ENCODE data around the gene TRUB2. TPM values are rescaled to one million over a fixed set of nuclear protein-coding genes. Genes with fewer than 3 reads are reported as not detected.
A peak's percentile ranks its signal among the peaks of the same experiment; 100 is the strongest.

TRUB2 gene, protein sequence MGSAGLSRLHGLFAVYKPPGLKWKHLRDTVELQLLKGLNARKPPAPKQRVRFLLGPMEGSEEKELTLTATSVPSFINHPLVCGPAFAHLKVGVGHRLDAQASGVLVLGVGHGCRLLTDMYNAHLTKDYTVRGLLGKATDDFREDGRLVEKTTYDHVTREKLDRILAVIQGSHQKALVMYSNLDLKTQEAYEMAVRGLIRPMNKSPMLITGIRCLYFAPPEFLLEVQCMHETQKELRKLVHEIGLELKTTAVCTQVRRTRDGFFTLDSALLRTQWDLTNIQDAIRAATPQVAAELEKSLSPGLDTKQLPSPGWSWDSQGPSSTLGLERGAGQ
- 10 to 100 TPM; 14.6 to 27.2 TPM for total RNA-seq

- TF ChIP-seq POLR2A (IDR thresholded peaks at IDR 0.05) = no peak
- peak; percentile 93 for TF ChIP-seq POLR2AphosphoS5 (IDR thresholded peaks at IDR 0.05)
- Histone ChIP-seq H3K27ac (peak within 1 kb of the TSS; percentile 81 to 92), H3K36me3 (peaks cover 0 to 5% of the 10 kb centered on the region in 2 donors), H3K4me3 (peak within 1 kb of the TSS; percentile 70 to 86), H3K9me3 (no peaks in the 10 kb centered on the region), H3K27me3 (replicated peaks; ENCODE audit: insufficient read depth) (no peaks in the 10 kb centered on the region), H3K4me1 (replicated peaks) (peaks cover 10% of the 10 kb centered on the region)
- DNase-seq (ENCODE audit: low spot score) = peak; percentile 94
- intact Hi-C loops (cut with DNase I) = no loop called here
- WGBS = under 1% methylated on average over 66 of the region's 83 CpGs
Measured at GRCh38 chr9:128322404-128323211, at the start of gene TRUB2, which contains the start of gene COQ4. Gene TRUB2 (minus strand): TSS chr9:128322447. CDS start chr9:128322408, 39 bp downstream. Gene COQ4 (plus strand): TSS chr9:128322839. CDS start chr9:128322859, 20 bp downstream.

DNA sequence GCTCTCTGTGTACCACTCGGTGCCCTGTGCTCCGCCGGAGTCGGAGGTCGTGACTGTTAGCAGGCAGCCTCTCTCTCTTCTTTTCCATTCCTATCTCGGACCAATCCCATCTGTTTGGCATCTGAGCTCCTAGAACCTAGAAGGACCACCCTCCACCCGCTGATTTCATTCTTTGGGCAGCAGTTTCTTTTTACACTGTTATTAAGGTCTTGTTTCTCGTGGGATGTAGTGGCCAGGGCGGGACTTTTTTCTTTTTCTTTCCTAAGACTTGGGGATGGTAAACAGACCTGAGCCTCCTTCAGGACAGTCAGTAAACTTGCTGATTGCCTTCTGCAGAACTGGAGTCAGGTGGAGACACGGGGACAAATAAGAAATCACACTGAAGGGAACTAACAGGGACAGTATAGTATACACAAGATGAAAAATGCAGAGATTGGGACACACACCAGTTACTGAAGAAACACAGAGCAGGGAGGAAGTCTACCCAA is 49.4 kb upstream of the TRUB2 start:
- TF ChIP-seq POLR2AphosphoS5 (IDR thresholded peaks at IDR 0.05) = no peak
- TF ChIP-seq POLR2A (IDR thresholded peaks at IDR 0.05) = no peak
- TF ChIP-seq CTCF (IDR thresholded peaks at IDR 0.05) = no peak
- Histone ChIP-seq H3K9me3 (no peaks in the 10 kb centered on the region), H3K4me3 (peak overlapping the region; percentile 58 to 67), H3K27ac (peak overlapping the region; percentile 89 to 91), H3K27me3 (replicated peaks; ENCODE audit: insufficient read depth) (no peaks in the 10 kb centered on the region), H3K4me1 (replicated peaks) (peaks cover 6% of the 10 kb centered on the region), H3K36me3 (peaks cover 0 to 5% of the 10 kb centered on the region in 2 donors)
- under 1% methylated on average over 10 of the region's 10 CpGs for WGBS
- no peak for DNase-seq (ENCODE audit: low spot score)
- intact Hi-C loops (cut with DNase I) = no loop called here

- Histone ChIP-seq H3K36me3 (peaks cover 0 to 5% of the 10 kb centered on the region in 2 donors), H3K4me3 (peak within 1 kb of the TSS; percentile 58 to 67), H3K4me1 (replicated peaks) (peaks cover 6% of the 10 kb centered on the region), H3K27ac (peak within 1 kb of the TSS; percentile 89 to 91), H3K9me3 (no peaks in the 10 kb centered on the region), H3K27me3 (replicated peaks; ENCODE audit: insufficient read depth) (no peaks in the 10 kb centered on the region)
- TF ChIP-seq CTCF (IDR thresholded peaks at IDR 0.05) = no peak
- TF ChIP-seq POLR2A (IDR thresholded peaks at IDR 0.05) = peak; percentile 71
- peak; percentile 97 for TF ChIP-seq POLR2AphosphoS5 (IDR thresholded peaks at IDR 0.05)
- intact Hi-C loops (cut with DNase I) = no loop called here
- DNase-seq (ENCODE audit: low spot score) = peak; percentile 95
- WGBS = under 1% methylated on average over 48 of the region's 55 CpGs
Measured at GRCh38 chr9:128370752-128371629, 48.7 kb upstream of the TRUB2 start, which contains the start of gene URM1. Gene URM1 (plus strand): TSS chr9:128371374. CDS start chr9:128371381, 7 bp downstream.

DNA sequence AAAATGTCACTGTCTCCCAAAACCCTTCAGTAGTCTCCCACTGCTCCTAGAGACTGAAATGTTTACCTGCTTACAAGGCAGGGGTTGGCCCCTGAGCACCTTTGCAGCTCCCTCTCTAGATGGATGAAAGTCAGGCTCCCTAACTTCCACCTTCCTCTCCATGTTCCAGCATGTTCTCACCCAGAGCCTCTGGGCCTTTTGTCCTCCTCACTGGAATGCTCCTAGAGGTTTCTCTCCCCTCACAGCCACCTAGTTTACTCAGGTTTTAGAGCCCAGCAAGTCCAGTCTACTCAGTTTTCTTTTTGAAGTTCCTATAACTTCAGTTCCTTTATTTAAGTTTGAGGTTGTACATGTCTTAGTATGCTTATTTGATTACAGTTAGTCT is 48.1 kb upstream of the TRUB2 start:
- Histone ChIP-seq H3K4me1 (replicated peaks) (peaks cover 6% of the 10 kb centered on the region), H3K27me3 (replicated peaks; ENCODE audit: insufficient read depth) (no peaks in the 10 kb centered on the region), H3K4me3 (peak overlapping the region; percentile 58 to 67), H3K36me3 (peaks cover 0 to 5% of the 10 kb centered on the region in 2 donors), H3K9me3 (no peaks in the 10 kb centered on the region), H3K27ac (peak overlapping the region; percentile 89 to 91)
- intact Hi-C loops (cut with DNase I) = no loop called here
- no peak for DNase-seq (ENCODE audit: low spot score)
- TF ChIP-seq POLR2AphosphoS5 (IDR thresholded peaks at IDR 0.05) = no peak
- no peak for TF ChIP-seq POLR2A (IDR thresholded peaks at IDR 0.05)
- TF ChIP-seq CTCF (IDR thresholded peaks at IDR 0.05) = no peak
